Suprapubic skin (tissue), 3 donors: Measurements from ENCODE around the gene CCDC63.

Experiments
- CTCF ChIP-seq, 2 donors: fragments of 200-600 bp in 1 of 2; fragments of 450-650 bp in 1 of 2; sonication (generic) in 1 of 2; IDR thresholded peaks; one replicate each; pipeline ENCODE4 v1.5.1; 2016 to 2019; ENCODE audit warnings: antibody characterized with exemption in 2 of 2, mild to moderate bottlenecking in 1 of 2, moderate library complexity in 1 of 2
- EP300 ChIP-seq: sonication (generic); formaldehyde crosslinking; IDR thresholded peaks from one replicate; pipeline ENCODE4 v1.6.1; 2017; ENCODE audit warnings: antibody characterized with exemption

- TF ChIP-seq CTCF (IDR thresholded peaks at IDR 0.05) (no peak), EP300 (no peak)
Measured at GRCh38 chr12:110929818-110930217, 83.0 kb downstream of the CCDC63 start.
